ENCODE results near the gene DRICH1.
"Not testable (repeated sequence)": the region's sequence is repeated elsewhere in the genome, so short reads cannot be mapped to it uniquely, and the experiment has no call there.

The DRICH1 gene

GRCh38 chr22:23649071-23649501 lies 17.0 kb upstream of the DRICH1 start:
- no peak for DNase-seq (ENCODE audit: low spot score)

GRCh38 chr22:23646526-23646925 lies 14.4 kb upstream of the DRICH1 start:
- not testable (repeated sequence) for DNase-seq (ENCODE audit: low spot score)

- DNase-seq (ENCODE audit: low spot score): not testable (repeated sequence)
Measured at GRCh38 chr22:23640206-23640605, 8.1 kb upstream of the DRICH1 start.

GRCh38 chr22:23639661-23640060 lies 7.5 kb upstream of the DRICH1 start:
- DNase-seq (ENCODE audit: low spot score): no peak

GRCh38 chr22:23638611-23639010 lies 6.5 kb upstream of the DRICH1 start:
- no peak for DNase-seq (ENCODE audit: low spot score)

GRCh38 chr22:23635291-23635690 lies 3.2 kb upstream of the DRICH1 start:
- DNase-seq (ENCODE audit: low spot score): not testable (repeated sequence)

- DNase-seq (ENCODE audit: low spot score): not testable (repeated sequence)
Measured at GRCh38 chr22:23628056-23628743, 3.9 kb downstream of the DRICH1 start.

GRCh38 chr22:23627401-23628055 lies 4.6 kb downstream of the DRICH1 start:
- DNase-seq (ENCODE audit: low spot score): not testable (repeated sequence)

GRCh38 chr22:23626286-23626975 lies 5.7 kb downstream of the DRICH1 start:
- DNase-seq (ENCODE audit: low spot score): no peak

GRCh38 chr22:23622634-23623033 lies 9.5 kb downstream of the DRICH1 start:
- DNase-seq (ENCODE audit: low spot score): no peak

GRCh38 chr22:23621916-23622315 lies 10.2 kb downstream of the DRICH1 start:
- not testable (repeated sequence) for DNase-seq (ENCODE audit: low spot score)

GRCh38 chr22:23621082-23621780 lies 10.9 kb downstream of the DRICH1 start:
- DNase-seq (ENCODE audit: low spot score): no peak

- DNase-seq (ENCODE audit: low spot score): peak; percentile 39
Measured at GRCh38 chr22:23613193-23613972, 18.7 kb downstream of the DRICH1 start.

- no peak for DNase-seq (ENCODE audit: low spot score)
Measured at GRCh38 chr22:23609983-23610781, 21.9 kb downstream of the DRICH1 start.

GRCh38 chr22:23608583-23608982 lies 23.5 kb downstream of the DRICH1 start:
- no peak for DNase-seq (ENCODE audit: low spot score)

- no peak for DNase-seq (ENCODE audit: low spot score)
Measured at GRCh38 chr22:23606204-23607131, 25.7 kb downstream of the DRICH1 start.

- no peak for DNase-seq (ENCODE audit: low spot score)
Measured at GRCh38 chr22:23604939-23605712, 27.0 kb downstream of the DRICH1 start.

- no peak for DNase-seq (ENCODE audit: low spot score)
Measured at GRCh38 chr22:23603266-23603665, 28.9 kb downstream of the DRICH1 start.

Data from putamen (tissue), 1 donor.